Astrocyte of the cerebellum (primary cell): ENCODE results near the gene POU3F3.

ENCODE experiments used
- DNase-seq: peaks from one replicate; pipeline ENCODE4 v3.0.0-alpha.2; 2011; ENCODE audit warnings: low read depth
- H3K4me3 ChIP-seq: 2 replicates; pipeline ENCODE4 v1.5.1; 2011; ENCODE audit warnings: mild to moderate bottlenecking, low read depth, low read length, moderate library complexity
- in situ Hi-C: cut with HindIII; loops from 2 replicates; pipeline ENCODE4 v1.10.0; 2017; ENCODE audit warnings: low sequenced_read_pairs
- TF ChIP-seq, protein P1 (sequence below): IDR thresholded peaks from 2 replicates; pipeline ENCODE4 v1.5.1; 2012; ENCODE audit warnings: low read length, low read depth, moderate library complexity, mild to moderate bottlenecking; ENCODE audit errors: missing control alignments

POU3F3 gene

DNA sequence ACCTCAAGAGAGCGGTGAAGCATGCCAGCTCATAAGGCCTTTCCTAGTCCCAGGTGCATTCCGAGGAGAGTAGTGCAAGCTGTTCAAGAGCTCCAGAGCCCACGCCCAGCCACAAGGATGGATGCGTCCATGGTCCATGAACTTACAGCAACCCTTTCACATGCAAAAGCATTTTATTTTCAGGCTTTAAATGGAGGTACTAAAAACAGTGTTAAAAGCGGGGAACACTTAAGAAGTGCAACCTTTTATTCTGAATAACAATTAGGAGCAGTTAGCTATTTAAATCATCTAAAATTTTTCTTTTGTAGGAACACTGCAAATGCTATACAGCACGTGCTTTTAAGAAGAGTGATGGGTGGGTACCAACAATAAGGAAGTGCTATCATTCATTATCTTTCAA lies 33.8 kb downstream of the POU3F3 start:
- no peak for DNase-seq
- TF ChIP-seq, protein P1, sequence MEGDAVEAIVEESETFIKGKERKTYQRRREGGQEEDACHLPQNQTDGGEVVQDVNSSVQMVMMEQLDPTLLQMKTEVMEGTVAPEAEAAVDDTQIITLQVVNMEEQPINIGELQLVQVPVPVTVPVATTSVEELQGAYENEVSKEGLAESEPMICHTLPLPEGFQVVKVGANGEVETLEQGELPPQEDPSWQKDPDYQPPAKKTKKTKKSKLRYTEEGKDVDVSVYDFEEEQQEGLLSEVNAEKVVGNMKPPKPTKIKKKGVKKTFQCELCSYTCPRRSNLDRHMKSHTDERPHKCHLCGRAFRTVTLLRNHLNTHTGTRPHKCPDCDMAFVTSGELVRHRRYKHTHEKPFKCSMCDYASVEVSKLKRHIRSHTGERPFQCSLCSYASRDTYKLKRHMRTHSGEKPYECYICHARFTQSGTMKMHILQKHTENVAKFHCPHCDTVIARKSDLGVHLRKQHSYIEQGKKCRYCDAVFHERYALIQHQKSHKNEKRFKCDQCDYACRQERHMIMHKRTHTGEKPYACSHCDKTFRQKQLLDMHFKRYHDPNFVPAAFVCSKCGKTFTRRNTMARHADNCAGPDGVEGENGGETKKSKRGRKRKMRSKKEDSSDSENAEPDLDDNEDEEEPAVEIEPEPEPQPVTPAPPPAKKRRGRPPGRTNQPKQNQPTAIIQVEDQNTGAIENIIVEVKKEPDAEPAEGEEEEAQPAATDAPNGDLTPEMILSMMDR: no peak
- no peak overlapping the region for H3K4me3 ChIP-seq
- in situ Hi-C loops: no loop called here

DNA sequence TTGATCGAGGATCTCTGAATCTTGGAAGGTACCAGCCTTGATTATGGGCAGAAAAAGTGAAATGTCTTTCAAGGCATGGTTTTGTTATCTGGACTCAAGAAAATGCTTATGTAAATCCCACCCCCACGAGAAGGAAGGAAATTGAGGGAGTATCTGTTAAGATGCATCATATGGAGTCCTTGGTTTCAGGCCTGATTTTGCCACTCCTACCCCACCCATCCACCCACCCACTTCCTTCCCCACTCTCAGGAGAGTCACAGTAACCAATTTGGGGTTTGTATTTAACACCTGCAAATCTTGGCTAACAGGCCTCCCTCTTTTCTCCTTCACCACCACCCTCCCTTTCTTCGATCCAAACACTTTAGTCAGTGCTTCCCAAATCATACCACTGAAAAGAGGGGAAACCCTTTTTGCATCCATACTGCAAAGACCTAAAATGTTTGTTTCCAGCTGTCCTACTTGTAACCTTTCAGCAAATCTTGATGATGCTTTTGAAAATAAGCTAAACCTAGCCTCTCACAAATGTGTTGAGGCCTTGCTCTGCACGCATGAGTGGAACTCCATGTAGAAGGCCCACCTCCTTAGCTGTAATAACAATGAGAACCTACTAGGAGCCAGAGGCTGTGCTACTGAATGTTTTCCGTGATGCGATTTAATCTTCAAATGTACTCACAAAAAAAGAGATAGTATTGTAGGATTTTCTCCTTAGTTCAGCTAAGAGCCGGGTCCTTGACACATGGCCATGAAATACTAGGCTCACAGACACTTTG lies 34.8 kb downstream of the POU3F3 start:
- no peak for DNase-seq
- in situ Hi-C loops: no loop called here
- TF ChIP-seq, protein P1: no peak
- H3K4me3 ChIP-seq: no peak overlapping the region

DNA sequence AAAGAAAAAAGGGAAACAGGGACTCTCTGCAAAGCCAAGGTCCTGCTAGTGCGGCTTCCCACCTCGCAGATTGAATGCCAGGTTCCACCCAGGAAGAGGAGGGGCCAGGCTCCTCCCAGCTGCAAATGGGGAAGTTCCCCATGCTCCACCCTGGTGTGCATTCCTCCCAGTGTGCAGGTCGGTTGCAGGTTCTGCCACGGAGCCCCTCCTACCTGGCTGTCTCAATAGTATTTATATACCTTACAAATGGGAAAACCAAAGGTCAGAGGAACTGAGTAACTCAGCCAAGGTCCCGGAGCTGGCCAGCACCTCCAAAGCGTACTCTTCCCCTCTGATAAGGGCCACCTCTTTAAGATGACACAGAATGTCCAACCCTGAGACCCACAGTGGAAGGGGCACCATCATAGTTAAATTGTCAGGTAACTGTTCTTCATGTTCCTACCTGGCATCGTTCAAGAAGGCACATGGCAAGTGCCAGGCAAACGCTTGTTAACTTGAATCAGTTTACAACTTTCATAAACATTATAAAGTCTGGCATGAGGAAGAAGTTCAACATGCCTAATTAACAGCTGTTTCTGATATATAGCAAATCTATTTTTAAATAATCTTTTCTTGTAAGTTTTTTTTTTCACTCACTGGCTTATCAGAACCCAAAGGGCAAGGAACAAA lies 35.5 kb downstream of the POU3F3 start:
- in situ Hi-C loops: no loop called here
- H3K4me3 ChIP-seq: no peak overlapping the region
- DNase-seq: no peak
- TF ChIP-seq, protein P1: no peak

DNA sequence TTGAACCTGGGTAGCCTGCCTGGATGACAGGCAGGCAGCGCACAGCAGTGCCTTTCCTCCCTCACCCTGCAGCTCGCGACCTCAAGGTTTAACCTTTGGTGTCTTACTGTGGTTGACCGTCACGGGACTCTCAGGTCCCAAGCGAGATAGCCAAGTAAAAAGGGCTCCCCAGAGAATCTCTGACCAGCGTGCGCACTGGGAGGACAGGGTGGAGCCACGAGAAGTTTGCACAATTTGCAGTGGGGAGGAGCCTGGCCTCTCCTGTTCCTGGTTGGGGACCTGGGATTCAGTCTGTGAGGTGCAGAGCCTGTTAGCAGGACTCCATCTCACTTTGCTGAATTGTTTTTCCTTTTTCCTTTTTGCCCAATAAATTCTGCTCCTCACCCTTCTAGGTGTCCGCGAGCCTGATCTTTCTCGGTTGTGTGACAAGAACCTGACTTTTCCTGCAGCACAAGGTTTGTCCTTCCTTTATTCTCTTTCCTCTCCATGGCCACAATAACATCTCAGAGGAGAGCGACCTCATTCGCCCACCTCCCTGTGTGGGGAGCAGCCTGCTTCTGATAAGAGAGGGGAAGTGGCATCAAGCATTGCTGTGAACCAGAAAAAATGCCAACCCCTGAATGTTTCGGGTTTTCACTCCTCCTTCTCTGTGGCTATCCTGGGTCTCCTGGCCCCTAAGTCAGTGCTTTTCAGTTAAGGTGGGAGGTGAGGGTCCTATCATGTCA lies 36.2 kb downstream of the POU3F3 start:
- no peak for DNase-seq
- H3K4me3 ChIP-seq: no peak overlapping the region
- in situ Hi-C loops: no loop called here
- TF ChIP-seq, protein P1: no peak

DNA sequence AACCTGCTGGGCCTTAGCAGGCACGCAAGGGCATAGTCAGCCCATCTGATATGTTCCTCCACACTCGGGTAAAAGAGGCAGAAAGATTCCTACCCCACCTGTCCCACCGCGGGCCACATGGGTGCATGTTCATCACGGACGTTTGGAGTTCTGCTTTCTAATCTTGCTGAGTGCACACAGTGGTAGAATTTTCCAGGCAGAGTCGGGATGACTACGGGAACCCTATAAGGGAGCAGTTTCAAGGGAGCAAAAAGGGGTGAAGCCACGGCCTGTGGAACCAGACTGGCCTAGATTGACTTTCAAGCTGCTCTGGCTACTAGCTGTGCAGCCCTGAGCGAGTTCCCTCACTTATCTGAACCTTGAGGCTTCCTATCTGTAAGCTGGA lies 36.8 kb downstream of the POU3F3 start:
- H3K4me3 ChIP-seq: no peak overlapping the region
- TF ChIP-seq, protein P1: no peak
- DNase-seq: no peak
- in situ Hi-C loops: no loop called here

DNA sequence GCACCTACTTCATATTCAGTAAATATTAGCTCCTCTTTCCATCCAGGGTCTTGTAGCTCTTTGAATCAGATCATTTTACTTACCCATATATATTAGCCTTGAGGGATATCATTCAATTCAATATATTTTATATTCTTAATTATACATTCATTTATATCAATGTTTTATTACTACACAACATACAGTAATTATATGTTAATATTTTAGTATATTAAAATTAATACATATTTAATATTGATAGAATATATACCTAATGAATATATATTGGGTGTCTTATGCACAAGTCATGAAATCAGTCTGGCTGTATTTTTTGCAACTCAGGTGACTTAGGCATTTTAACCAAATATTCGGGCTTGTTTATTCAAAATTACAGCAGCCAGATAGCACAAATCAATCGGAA lies 37.2 kb downstream of the POU3F3 start:
- DNase-seq: no peak
- no peak overlapping the region for H3K4me3 ChIP-seq
- TF ChIP-seq, protein P1: no peak
- in situ Hi-C loops: no loop called here
